Pericardium fibroblast (primary cell): ENCODE results near the gene ARL8B. TPM values are rescaled to one million over a fixed set of nuclear protein-coding genes. Genes with fewer than 3 reads are reported as not detected.

Source experiments
- total RNA-seq: library from RNA; depleted of rRNA; stranded (reverse); fragments of >200 nt; gene quantifications from 2 replicates; pipeline ENCODE4 v1.2.3, GENCODE V29; 2015

ARL8B gene
- total RNA-seq, result 29.1 and 30.1 TPM in 2 replicates

GRCh38 chr3:5122030-5122740, at the start of gene ARL8B:
Gene ARL8B (plus strand): TSS chr3:5122292. CDS start chr3:5122466, 174 bp downstream.

GRCh38 chr3:5187156-5187919, 65.2 kb downstream of the ARL8B start, which contains the start of gene EDEM1:
Gene EDEM1 (plus strand): TSS chr3:5187707. CDS start chr3:5187806, 99 bp downstream.

Other genes starting within 250 kb of the ARL8B start
- gene BHLHE40, start 142.9 kb upstream of the ARL8B start, total RNA-seq, result 14.7 and 18.4 TPM in 2 replicates
- gene EDEM1, start 65.4 kb downstream of the ARL8B start, total RNA-seq, result 21.2 and 26.9 TPM in 2 replicates